HG03039 (cell line): ENCODE data around the gene MSRB3.

ENCODE experiments used
- ATAC-seq: cut with Tn5 transposase; IDR thresholded peaks from one replicate; pipeline ENCODE4 v1.9.1; 2021; ENCODE audit warnings: mild to moderate bottlenecking, moderate library complexity; ENCODE audit not compliant: unreplicated experiment

The MSRB3 gene

DNA sequence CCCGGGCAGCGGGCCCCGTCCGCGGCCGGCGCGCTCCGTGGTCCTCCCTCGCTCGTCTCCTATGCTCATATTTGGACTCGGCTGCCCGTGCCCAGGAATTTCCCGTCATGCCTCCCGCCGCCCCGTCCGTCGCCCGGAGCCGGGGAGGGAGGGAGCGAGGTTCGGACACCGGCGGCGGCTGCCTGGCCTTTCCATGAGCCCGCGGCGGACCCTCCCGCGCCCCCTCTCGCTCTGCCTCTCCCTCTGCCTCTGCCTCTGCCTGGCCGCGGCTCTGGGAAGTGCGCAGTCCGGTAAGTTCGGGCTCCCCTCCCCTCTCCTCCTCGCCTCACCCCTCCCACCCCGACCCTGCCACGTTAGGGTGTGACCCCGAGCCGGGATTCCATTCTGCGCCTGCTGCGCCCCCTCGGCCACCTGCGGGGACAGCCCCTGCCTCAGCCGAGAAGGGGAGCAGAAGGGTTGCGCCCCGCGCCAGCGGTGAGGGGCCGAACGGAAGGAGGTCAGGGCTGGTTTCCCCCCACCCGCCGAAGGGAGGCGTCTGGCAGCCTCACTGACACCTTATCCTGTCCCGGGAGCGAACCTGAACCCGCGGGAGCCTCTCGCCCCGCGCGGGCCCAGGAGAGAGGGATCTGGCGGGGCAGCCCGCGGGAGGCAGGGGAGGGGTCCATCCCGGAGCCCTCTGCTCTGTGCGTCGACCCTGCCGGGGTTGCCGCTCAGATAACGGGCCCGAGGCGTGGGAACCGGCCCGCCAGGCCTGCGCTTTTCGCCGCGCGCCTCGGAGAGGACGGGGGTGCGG lies at the start of gene MSRB3:
TSS of gene MSRB3 (plus strand) at position 108 of the 793 bp plus-strand sequence. CDS start 29,897 bp downstream, outside the sequence.
- ATAC-seq, result no peak

- no peak for ATAC-seq
Measured at GRCh38 chr12:65229441-65229840, 49.0 kb upstream of the MSRB3 start.

DNA sequence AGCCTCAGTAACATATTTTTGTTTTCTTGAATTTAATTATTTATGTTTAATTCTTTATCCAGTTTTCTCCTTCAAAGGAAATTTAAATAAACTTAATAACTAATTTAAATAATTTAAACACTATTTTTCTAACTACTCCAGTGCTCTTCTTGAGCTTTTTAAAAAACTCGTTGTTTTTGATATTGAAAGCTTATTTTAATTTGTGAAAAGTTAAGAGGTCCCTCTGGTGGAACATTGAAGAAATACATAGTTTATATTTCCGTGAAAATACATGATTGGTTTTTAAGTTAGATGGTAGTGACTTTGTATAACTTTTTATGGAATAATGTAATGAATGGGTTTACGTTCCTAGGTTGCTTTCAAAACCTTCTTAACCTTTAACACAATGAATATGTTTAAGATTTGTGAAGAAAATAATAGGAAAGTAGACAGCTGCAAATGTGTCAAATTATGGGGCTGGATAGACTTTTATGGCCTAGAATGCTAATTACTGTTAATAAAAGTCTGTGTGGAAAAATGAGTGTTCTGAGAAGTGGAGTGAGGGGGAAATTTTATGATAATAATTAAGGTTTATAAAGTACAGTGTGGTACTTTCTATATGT lies 45.9 kb upstream of the MSRB3 start:
- ATAC-seq, result no peak

GRCh38 chr12:65237153-65237552 lies 41.3 kb upstream of the MSRB3 start:
- ATAC-seq, result no peak

- ATAC-seq, result no peak
Measured at GRCh38 chr12:65238609-65239008, 39.9 kb upstream of the MSRB3 start.

- no peak for ATAC-seq
Measured at GRCh38 chr12:65248656-65249633, 29.5 kb upstream of the MSRB3 start.

- no peak for ATAC-seq
Measured at GRCh38 chr12:65252515-65252914, 26.0 kb upstream of the MSRB3 start.

DNA sequence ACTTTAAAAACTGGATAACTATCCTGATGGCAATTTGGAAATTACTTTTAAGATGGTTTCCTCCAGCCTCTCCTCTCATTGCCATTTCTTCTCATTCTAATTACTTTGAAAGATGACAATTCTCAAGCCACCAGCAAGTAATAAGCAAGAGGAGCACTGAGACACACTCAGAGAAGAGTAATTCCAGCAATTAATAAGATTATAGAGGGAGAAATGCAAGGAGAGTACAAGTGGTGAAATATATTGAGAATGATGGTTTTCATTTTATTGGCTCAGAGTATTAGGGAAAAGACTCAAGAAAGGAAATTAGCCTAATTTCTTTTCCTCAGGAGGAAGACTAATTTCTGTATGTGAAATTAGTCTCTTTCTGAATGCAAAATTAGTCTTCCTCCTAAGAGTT lies 20.5 kb upstream of the MSRB3 start:
- ATAC-seq, result no peak

GRCh38 chr12:65259501-65259900 lies 19.0 kb upstream of the MSRB3 start:
- ATAC-seq, result no peak

GRCh38 chr12:65263777-65264176 lies 14.7 kb upstream of the MSRB3 start:
- ATAC-seq, result no peak

DNA sequence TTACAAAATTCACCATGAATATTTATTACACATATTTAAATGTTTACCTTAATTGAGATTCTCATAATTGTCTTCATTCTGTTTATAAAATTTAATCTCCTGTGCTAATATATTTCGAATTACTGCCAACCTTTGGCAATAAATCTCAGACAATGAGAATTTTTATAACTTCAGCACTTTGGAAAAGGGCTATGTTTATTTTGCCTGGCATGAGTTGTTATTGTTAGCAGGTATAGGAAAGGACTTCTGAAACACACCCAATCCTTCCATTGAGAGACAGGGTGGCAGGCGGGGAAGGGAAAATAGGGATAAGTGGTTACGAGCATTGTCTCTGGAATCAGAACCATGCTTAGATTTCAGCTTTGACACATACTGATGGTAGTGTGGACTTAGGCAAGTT lies 12.1 kb upstream of the MSRB3 start:
- no peak for ATAC-seq

DNA sequence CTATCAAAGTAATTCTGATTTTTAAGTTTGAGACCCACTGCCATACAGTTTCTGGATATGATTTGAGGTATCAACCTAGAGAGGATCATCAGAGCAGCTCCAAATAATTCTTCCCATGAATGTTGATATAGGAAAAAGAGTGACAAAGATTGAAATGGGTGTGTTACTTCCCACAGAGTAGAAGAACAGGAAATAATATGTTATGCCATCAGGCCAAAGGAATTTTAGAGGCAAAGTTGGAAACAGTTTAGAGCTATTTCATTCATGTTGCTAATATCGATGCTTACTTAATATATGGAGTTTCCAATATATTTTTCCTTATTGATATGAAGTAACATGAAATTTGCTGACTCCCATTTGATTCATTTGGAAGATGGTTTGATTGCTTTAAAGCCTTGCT lies 8.9 kb upstream of the MSRB3 start:
- no peak for ATAC-seq

DNA sequence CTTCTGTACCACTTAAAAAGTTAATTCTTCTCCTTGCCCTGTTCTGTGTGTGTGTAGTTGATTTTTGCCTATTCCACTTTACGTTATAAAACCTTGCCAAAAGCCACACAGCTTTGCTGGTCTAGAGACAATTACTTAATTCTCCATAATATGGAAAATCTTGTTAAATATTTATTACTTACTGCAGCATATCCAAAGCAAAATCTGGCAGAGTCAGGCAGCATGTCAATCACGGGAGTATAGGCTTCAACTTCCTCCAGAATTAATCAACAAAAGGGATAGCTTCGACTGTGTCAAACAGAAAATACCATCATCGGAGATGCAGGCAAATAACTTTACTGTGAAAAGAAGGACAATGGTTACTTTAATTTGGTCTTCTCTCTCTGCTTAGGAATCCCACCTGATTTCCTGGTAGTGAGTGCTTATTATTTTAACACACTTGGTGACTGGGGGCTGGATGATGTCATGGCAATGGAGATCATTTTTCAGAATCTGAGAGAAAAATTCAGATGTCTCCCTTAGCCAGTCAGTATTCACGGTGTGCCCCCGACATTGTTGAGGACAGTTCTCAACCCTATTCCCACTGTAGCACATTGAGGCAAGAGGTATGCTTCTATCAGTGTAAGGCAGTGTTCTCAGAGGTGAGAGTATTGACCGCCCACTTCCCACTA lies 3.7 kb upstream of the MSRB3 start:
- no peak for ATAC-seq

DNA sequence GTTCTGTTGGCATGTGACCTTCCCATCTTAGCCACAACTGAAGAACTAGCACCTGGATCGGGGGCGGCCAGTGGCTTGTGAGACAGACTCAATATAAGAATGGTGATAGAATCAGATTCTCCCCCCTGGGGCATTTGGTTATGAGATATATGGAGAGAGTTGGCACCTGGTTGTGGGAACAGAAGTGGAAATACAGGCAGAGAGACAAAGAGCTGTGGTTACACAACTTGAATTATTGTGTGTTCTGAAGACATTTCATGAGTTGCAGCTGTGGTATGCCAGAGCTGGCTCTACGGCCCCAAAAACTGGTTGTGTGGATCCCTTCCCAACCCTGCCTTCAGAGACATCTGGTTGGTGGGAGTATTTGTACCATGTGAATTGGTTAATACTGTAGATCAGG lies 2.9 kb upstream of the MSRB3 start:
- no peak for ATAC-seq

DNA sequence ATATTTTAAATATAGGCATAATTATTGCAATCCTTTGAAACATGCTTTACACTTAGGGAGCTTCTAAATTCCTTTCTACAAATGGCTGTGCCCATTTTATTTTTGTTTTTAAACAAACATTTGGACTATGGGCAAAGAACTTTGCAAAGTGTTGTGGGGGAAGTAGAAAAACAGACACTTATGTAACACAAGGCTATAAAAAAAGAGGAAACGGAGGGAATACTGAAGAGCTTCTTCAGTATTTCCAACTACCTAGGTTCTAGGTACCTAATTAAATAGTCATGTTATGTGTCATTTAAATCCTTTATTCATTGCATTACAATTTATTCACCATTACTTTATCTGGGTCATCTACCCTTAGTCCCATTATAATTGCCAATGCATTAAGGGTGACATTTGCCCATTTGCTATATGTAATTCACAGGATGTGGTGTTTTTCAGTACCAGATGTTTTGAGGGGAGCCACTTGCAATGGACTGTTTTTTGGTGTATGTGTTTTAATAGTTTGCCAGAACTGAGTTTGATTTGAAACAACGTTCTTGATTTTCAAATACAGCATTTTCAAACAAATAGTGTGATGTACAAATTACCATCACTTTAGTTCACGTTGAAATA lies 1.5 kb upstream of the MSRB3 start:
- no peak for ATAC-seq

DNA sequence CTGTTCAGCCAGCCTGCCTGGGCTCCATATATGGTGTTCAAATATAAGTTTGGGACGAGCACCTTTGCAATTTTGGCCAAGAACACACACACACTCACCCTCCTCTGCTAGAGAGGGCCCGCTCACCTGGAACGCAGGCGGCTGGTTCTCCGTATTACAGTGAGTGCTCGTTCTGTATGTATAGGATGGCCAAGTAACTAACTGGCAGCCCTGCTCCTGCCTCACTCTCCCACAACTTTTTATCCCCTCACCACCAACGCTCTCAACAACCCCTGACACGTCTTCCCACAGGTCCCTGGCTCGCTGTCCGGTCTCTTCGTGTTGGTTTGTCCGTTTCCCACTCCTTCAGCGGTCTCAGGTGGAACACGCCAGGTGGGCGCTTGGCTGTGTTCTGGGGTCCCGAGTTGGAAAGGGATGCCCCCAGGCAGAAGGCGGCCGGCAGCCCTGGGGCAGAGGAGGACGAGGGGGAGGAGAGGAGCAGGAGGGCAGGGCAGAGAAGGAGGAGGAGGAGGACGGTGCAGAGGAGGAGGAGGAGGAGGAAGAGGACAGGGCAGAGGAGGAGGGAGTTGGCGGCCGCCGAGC lies 398 bp upstream of the MSRB3 start:
- no peak for ATAC-seq

DNA sequence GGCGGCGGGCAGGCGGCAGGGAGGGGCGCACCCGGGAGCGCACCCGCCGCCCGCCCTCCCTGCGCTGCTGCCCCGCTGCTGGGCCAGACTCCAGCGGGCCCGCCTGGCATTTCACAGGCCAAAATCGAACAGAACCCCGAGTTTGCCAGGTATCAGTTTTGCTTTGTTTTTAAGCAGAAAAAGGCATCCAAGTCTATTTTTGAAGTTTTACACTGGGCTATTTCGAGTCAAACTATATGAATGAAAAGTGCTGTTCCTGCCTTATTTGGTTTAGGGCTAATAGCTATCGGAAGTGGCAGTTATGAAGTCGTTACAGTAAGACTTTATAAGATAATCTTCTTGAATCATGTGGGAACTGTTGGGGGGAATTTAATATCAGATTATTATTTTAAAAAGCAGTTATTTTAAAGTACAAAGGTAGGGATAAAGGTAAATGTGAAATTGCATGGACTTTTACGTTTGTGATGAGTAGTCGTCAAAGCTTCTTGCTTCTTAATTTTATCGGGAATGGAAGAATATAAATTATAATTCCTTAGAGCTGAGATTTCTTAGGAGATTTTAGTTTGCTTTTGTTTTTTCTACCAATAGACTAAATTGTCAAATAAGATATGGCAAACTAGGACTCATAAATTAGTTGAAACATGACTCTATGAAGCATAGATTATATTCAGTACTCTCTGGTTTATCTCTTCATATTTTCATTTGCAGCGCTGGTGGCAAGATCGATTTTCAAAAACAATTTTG lies 1.1 kb downstream of the MSRB3 start:
- no peak for ATAC-seq

DNA sequence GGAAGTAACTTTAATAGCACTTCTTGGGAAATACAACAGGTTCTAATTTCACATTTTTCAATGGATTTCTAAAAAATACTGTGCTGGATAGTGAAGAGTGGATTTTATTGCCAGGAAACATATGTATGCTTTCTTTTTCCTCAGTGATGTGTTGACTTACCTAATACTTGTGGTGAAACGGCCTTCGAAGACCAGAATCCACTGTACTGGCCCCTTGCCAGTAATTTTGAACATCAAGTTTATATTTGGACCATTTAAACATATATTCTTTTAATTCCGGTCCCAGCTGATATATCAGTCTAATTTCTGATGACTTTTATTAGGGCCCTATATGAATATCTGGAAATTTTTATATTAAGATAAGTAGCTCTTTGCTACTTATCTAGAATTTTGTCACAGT lies 1.8 kb downstream of the MSRB3 start:
- no peak for ATAC-seq

DNA sequence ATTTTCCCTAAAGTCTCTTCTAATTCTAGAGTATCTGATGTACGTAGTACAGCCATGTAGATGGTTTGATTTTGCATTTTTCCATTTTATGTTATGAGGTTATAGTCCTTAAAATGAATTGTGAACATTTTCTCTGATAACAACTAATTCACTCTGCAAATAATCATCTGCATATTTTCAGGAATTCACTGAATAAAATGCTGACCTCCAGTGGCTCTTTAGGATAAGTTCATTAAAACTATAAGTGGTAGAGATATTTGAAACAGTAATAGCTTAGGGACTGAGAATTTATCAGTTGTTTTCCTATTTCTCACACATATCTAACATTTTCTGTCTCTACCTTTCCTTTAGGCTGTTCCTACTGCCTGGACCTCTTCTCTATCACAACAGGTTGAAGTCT lies 4.4 kb downstream of the MSRB3 start:
- no peak for ATAC-seq
